Endothelial cell of umbilical vein (primary cell): Measurements from ENCODE around the gene IGF2BP1.

Source experiments
- EZH2 ChIP-seq: IDR thresholded peaks from 2 replicates; pipeline ENCODE4 v1.6.1; 2012; ENCODE audit warnings: borderline replicate concordance, low read depth, mild to moderate bottlenecking, moderate library complexity, low read length, inconsistent platforms; ENCODE audit not compliant: severe bottlenecking
- JUN ChIP-seq: IDR thresholded peaks from 2 replicates; pipeline ENCODE4 v1.6.1; 2011; ENCODE audit warnings: borderline replicate concordance, low read depth; ENCODE audit not compliant: insufficient read length, insufficient read depth
- MYC ChIP-seq: IDR thresholded peaks from one replicate; pipeline ENCODE4 v1.6.1; 2011; ENCODE audit warnings: mild to moderate bottlenecking, low read depth, low read length
- POLR2A ChIP-seq: IDR thresholded peaks from 2 replicates; pipeline ENCODE4 v1.6.1; 2012; ENCODE audit warnings: low read depth, mild to moderate bottlenecking, control low read depth, low read length
- POLR2AphosphoS5 ChIP-seq: IDR thresholded peaks from 2 replicates; pipeline ENCODE4 v1.6.1; 2012; ENCODE audit warnings: low read depth, mild to moderate bottlenecking, control low read depth, low read length, moderate library complexity; ENCODE audit not compliant: insufficient read depth
- TF ChIP-seq, protein P1 (sequence below), 2 donors: IDR thresholded peaks; 1 replicate in 1 of 2; 2 replicates in 1 of 2; pipeline ENCODE4 v1.5.1; 2011; ENCODE audit warnings: low read length in 2 of 2, mild to moderate bottlenecking in 2 of 2, moderate library complexity in 2 of 2, control low read depth in 1 of 2, inconsistent platforms in 1 of 2, low read depth in 1 of 2; ENCODE audit not compliant: insufficient read depth in 1 of 2; ENCODE audit errors: extremely low read depth in 1 of 2
- TF ChIP-seq, protein P2 (sequence below): IDR thresholded peaks from 2 replicates; pipeline ENCODE4 v1.6.1; 2011; ENCODE audit not compliant: insufficient read depth, insufficient read length

DNA sequence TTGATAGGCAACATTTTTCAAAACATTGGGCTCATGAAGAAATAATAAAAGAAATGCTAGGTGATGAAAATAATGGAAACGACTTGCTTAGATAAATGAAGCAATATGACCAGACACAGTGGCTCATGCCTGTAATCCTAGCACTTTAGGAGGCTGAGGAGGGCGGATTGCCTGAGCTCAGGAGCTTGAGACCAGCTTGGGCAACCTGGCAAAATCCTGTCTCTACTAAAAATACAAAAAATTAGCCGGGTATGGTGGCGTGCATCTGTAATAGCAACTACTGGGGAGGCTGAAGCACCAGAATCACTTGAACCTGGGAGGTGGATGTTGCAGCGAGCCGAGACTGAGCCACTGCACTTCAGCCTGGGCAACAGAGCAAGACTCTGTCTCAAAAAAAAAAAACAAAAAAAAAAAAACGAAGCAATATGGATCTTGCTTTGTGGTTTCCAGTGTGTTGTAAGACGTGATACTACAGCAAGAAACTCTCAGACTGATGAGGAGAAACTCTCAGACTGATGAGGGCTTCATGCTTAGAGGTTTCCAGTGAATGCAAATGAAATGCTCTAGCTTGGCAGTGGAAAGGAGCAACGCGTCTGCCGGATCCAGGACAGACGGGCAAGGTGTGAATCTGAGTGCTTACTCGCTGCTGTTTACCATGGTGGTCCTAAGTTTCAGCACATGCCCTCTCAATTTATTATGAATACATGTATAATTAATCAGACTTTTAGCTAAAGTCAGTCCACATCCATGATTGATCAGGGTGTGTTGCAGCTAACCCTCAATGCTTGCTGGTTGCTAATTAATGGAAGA lies 11.5 kb upstream of the IGF2BP1 start:
- no peak for TF ChIP-seq POLR2A
- no peak for TF ChIP-seq MYC
- TF ChIP-seq, protein P1, sequence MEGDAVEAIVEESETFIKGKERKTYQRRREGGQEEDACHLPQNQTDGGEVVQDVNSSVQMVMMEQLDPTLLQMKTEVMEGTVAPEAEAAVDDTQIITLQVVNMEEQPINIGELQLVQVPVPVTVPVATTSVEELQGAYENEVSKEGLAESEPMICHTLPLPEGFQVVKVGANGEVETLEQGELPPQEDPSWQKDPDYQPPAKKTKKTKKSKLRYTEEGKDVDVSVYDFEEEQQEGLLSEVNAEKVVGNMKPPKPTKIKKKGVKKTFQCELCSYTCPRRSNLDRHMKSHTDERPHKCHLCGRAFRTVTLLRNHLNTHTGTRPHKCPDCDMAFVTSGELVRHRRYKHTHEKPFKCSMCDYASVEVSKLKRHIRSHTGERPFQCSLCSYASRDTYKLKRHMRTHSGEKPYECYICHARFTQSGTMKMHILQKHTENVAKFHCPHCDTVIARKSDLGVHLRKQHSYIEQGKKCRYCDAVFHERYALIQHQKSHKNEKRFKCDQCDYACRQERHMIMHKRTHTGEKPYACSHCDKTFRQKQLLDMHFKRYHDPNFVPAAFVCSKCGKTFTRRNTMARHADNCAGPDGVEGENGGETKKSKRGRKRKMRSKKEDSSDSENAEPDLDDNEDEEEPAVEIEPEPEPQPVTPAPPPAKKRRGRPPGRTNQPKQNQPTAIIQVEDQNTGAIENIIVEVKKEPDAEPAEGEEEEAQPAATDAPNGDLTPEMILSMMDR (IDR thresholded peaks at IDR 0.05; ENCODE audit: extremely low read depth in 1 of 2, insufficient read depth in 1 of 2, low read depth in 1 of 2, low read length in 2 of 2), result no peak
- no peak for TF ChIP-seq JUN
- no peak for TF ChIP-seq EZH2
- TF ChIP-seq POLR2AphosphoS5, result no peak
- TF ChIP-seq, protein P2, sequence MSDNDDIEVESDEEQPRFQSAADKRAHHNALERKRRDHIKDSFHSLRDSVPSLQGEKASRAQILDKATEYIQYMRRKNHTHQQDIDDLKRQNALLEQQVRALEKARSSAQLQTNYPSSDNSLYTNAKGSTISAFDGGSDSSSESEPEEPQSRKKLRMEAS, result no peak
